Pancreas (tissue), 10 donors: ENCODE results near the gene PRKCE. TPM values are rescaled to one million over a fixed set of nuclear protein-coding genes. Genes with fewer than 3 reads are reported as not detected.

ENCODE experiments used
- ATAC-seq, 4 donors: fragments of 200-7000 bp; cut with Tn5 transposase; one replicate each; pipeline versions ENCODE4 v1.8.0 to v1.9.1; 2020; ENCODE audit warnings: mild to moderate bottlenecking in 4 of 4, moderate library complexity in 4 of 4
- DNase-seq, 6 donors: peaks; one replicate each; pipeline ENCODE4 v3.0.0-alpha.2; 2020
- FAIRE-seq: peaks from 2 replicates; lab custom pipeline; 2012; peaks lifted over from hg19 to GRCh38; lab: Jason Lieb, UNC
- H3K27ac ChIP-seq, 4 donors: fragments of 200-600 bp; sonication (generic); 1 replicate in 3 of 4; 2 replicates in 1 of 4; pipeline versions ENCODE4 v1.5.0 to v1.8.0; 2020
- H3K27me3 ChIP-seq, 4 donors: fragments of 200-600 bp; one replicate each; pipeline ENCODE4 v1.8.0; 2021
- H3K36me3 ChIP-seq, 3 donors: fragments of 200-600 bp; sonication (generic) in 1 of 3; one replicate each; pipeline versions ENCODE4 v1.5.0 to v1.8.0; 2020 to 2021
- H3K4me1 ChIP-seq, 3 donors: fragments of 200-600 bp; one replicate each; pipeline ENCODE4 v1.8.0; 2021
- H3K4me3 ChIP-seq, 4 donors: fragments of 200-600 bp; sonication (generic) in 2 of 4; one replicate each; pipeline versions ENCODE4 v1.5.0 to v1.8.0; 2020 to 2021
- H3K9me3 ChIP-seq, 4 donors: fragments of 200-600 bp; one replicate each; pipeline ENCODE4 v1.8.0; 2021
- CTCF ChIP-seq, 4 donors: fragments of 200-600 bp; sonication (generic) in 3 of 4; IDR thresholded peaks; one replicate each; pipeline versions ENCODE4 v1.5.0 to v1.8.0; 2021; ENCODE audit warnings: antibody characterized with exemption in 4 of 4
- WGBS, 2 donors: extraction: QIAGEN DNeasy Blood & Tissue Kit; methylation state at CpG; one replicate each; pipeline ENCODE4 v1.1.7; 2013; 5-methylcytosine and 5-hydroxymethylcytosine counted together
- intact Hi-C, 3 donors: fragments of 100-400 bp; cut with DNase I; formaldehyde crosslinking; loops; one replicate each; pipeline versions ENCODE4 v1.11.1 to v1.14.2; 2022
- polyA plus RNA-seq, 2 donors: library from polyadenylated mRNA; stranded (reverse); fragments of 200-250 nt; gene quantifications; one replicate each; pipeline ENCODE4 v1.2.3, GENCODE V29; 2013
- total RNA-seq, 6 donors: library from RNA; stranded (reverse); fragmentation: NEBNext Ultra II Directional in 4 of 6; extraction: Animal tissue kit (Norgen Biotek cat#: 25700) in 4 of 6; gene quantifications; one replicate each; pipeline versions ENCODE4 v1.2.1 to v1.2.4, GENCODE V29; 2021 to 2023
- donor health status: healthy with polysubstance abuse.
- donor health status: DM: no; HTN: no; CAD: no; lungs with moderate emphysema.
- donor health status: DM: no; HTN: no; CAD: no.
- donor health status: control.
- donor health status: control.
- donor health status: Bipolar disorder and iron deficiency.
- donor health status: DM: yes; HTN: yes; CAD: no.
- donor health status: DM: no; HTN: no; CAD: no.
- donor health status: DM: no; HTN: no; CAD: no.
- donor health status: DM: yes; HTN: yes; CAD: no.

PRKCE gene
- total and polyA plus RNA-seq, 8 donors: 4.0 to 19.4 (median 10.0) TPM

DNA sequence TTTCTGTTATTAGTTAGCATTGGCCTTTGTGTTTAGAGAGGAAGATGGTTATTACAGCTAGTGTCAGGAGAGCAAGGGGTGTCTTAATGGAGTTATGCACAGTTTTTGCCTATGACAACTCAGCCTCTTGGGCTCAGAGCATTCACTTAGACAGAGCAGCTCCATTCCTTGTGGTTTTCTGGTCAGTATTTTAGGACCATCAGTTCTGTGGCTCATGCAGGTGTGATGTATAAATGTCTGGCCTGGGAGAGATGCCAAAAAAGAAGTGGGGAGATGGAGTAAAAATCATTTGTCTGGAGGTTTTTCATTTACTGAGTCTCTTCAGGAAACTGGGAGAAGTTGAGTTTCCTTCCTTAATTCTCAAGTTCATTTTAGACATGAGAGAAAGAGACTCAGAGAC lies 79.7 kb downstream of the PRKCE start:
- no peak overlapping the region for H3K4me3 ChIP-seq
- no peak overlapping the region for H3K27ac ChIP-seq
- TF ChIP-seq CTCF (IDR thresholded peaks at IDR 0.05): no peak
- H3K4me1 ChIP-seq: no peaks in the 10 kb centered on the region
- no peaks in the 10 kb centered on the region for H3K9me3 ChIP-seq
- no peak for ATAC-seq
- H3K36me3 ChIP-seq: no peaks in the 10 kb centered on the region
- intact Hi-C loops: no loop called here
- H3K27me3 ChIP-seq: no peaks in the 10 kb centered on the region
- DNase-seq: no peak
- no peak for FAIRE-seq

DNA sequence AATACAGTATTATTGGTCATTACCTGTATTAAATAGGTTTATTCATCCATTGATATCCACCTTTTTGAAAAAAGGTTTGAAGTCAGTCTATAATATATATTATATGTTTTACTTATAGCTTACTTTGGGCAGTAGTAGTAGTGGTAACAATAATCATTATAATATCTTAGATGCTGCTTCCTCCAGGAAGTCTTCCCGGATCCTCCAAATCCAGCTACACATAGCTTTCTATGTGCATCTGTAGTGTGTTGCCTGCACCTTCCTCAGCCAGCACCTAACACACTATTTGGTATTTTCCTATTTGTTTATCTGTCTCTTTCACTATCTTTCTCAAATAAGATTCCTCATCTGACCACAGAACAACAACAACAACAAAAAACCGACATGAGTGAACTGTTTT lies 81.0 kb downstream of the PRKCE start:
- WGBS, 2 donors: 80 to 88% methylated on average over 2 of the region's 2 CpGs
- H3K9me3 ChIP-seq: no peaks in the 10 kb centered on the region
- FAIRE-seq (no peak), DNase-seq (no peak), ATAC-seq (no peak)
- H3K36me3 ChIP-seq: no peaks in the 10 kb centered on the region
- TF ChIP-seq CTCF (IDR thresholded peaks at IDR 0.05): no peak
- H3K4me3 ChIP-seq: no peak overlapping the region
- H3K27me3 ChIP-seq: no peaks in the 10 kb centered on the region
- intact Hi-C loops: no loop called here
- H3K27ac ChIP-seq: no peak overlapping the region
- H3K4me1 ChIP-seq: no peaks in the 10 kb centered on the region

DNA sequence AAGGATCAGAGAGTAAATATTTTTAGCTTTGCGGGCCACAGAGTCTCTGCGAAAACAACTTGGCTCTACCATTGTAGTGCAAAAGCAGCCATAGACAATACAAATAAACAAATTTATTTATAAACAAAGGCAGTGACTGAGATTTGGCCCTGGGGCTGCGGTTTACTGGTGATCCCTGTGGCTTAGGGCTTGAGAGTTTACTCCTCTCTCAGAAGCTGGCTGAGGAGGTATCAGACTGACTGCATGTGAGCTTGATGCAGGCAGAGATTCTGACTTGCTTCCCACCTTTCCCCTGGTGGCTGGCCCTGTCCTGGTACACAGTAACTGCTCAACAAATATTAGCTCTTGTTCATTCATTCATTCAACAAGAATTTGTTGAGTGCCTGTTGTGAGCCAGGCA lies 81.5 kb downstream of the PRKCE start:
- no peak for TF ChIP-seq CTCF (IDR thresholded peaks at IDR 0.05)
- intact Hi-C loops: no loop called here
- Histone ChIP-seq H3K36me3 (no peaks in the 10 kb centered on the region), H3K4me3 (no peak overlapping the region), H3K27ac (no peak overlapping the region), H3K9me3 (no peaks in the 10 kb centered on the region), H3K27me3 (no peaks in the 10 kb centered on the region), H3K4me1 (no peaks in the 10 kb centered on the region)
- no peak for FAIRE-seq
- WGBS, 2 donors: 95 to 97% methylated on average over 3 of the region's 3 CpGs
- DNase-seq: no peak
- no peak for ATAC-seq

DNA sequence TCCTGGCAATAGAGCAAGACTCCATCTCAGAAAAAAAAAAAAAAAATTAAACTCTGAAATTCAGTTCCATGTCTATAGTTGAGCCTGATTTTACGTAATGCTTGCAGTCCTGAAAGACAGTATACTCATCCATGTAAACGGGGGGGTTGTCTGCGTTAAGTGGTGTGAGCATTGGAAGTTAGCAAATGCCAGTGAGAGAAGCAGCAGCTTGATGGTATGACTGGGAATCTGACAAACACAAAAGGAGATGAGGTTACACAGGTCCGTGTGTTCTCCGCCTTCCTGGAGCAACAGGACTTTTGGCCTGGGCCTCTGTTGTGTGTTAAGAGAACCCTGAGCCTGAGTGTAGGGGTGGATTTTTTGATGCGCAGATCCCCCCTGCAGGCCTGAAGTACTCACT lies 82.9 kb downstream of the PRKCE start:
- intact Hi-C loops: no loop called here
- TF ChIP-seq CTCF (IDR thresholded peaks at IDR 0.05): no peak
- H3K27ac ChIP-seq: no peak overlapping the region
- ATAC-seq: no peak
- H3K36me3 ChIP-seq: no peaks in the 10 kb centered on the region
- WGBS, 2 donors: 96 to 100% methylated on average over 6 of the region's 6 CpGs
- no peak for DNase-seq
- no peak overlapping the region for H3K4me3 ChIP-seq
- H3K4me1 ChIP-seq: no peaks in the 10 kb centered on the region
- no peak for FAIRE-seq
- H3K27me3 ChIP-seq: no peaks in the 10 kb centered on the region
- H3K9me3 ChIP-seq: no peaks in the 10 kb centered on the region

- no peaks in the 10 kb centered on the region for H3K36me3 ChIP-seq
- H3K27ac ChIP-seq: no peak overlapping the region
- no peaks in the 10 kb centered on the region for H3K4me1 ChIP-seq
- no peak overlapping the region for H3K4me3 ChIP-seq
- ATAC-seq: no peak
- FAIRE-seq: no peak
- H3K27me3 ChIP-seq: no peaks in the 10 kb centered on the region
- H3K9me3 ChIP-seq: no peaks in the 10 kb centered on the region
- whole genome bisulfite sequencing, 2 donors: 92 to 96% methylated on average over 6 of the region's 6 CpGs
- TF ChIP-seq CTCF (IDR thresholded peaks at IDR 0.05): no peak
- intact Hi-C loops: no loop called here
- DNase-seq: no peak
Measured at GRCh38 chr2:45734952-45735351, 83.5 kb downstream of the PRKCE start.
